ENCODE results near the gene ENGASE. TPM values are rescaled to one million over a fixed set of nuclear protein-coding genes. Genes with fewer than 3 reads are reported as not detected.

Gene ENGASE
- total RNA-seq, 4 donors from 2014 or later: 16.6 to 54.5 (median 26.3) TPM

GRCh38 chr17:79109584-79109983 is 35.0 kb downstream of the ENGASE start:
- intact Hi-C loops (cut with DNase I; ENCODE audit: low total_unique reads): no loop called here
- DNase-seq (ENCODE audit: low spot score in 2 of 2): no peak
- H3K4me3 ChIP-seq (ENCODE audit: low read depth, poor library complexity, severe bottlenecking): no peak overlapping the region
- WGBS, 2 donors: 31 to 39% methylated on average over 10 of the region's 10 CpGs
- no peak for TF ChIP-seq POLR2A (IDR thresholded peaks at IDR 0.05)
- TF ChIP-seq CTCF (IDR thresholded peaks at IDR 0.05): no peak

- TF ChIP-seq CTCF (IDR thresholded peaks at IDR 0.05): no peak
- TF ChIP-seq POLR2A (IDR thresholded peaks at IDR 0.05): no peak
- intact Hi-C loops (cut with DNase I; ENCODE audit: low total_unique reads): no loop called here
- DNase-seq (ENCODE audit: low spot score in 2 of 2): no peak
- H3K4me3 ChIP-seq (ENCODE audit: low read depth, poor library complexity, severe bottlenecking): no peak overlapping the region
- 83 to 86% methylated on average over 12 of the region's 12 CpGs for WGBS, 2 donors
Observed at GRCh38 chr17:79111097-79111496, 36.5 kb downstream of the ENGASE start.

- no peak overlapping the region for H3K4me3 ChIP-seq (ENCODE audit: low read depth, poor library complexity, severe bottlenecking)
- WGBS, 2 donors: 88 to 89% methylated on average over 8 to 11 of the region's 11 CpGs
- DNase-seq (ENCODE audit: low spot score in 2 of 2): no peak
Observed at GRCh38 chr17:79112471-79112870, 37.8 kb downstream of the ENGASE start.

GRCh38 chr17:79113699-79114457 is 39.3 kb downstream of the ENGASE start:
- TF ChIP-seq POLR2A (IDR thresholded peaks at IDR 0.05): no peak
- TF ChIP-seq CTCF (IDR thresholded peaks at IDR 0.05): no peak
- intact Hi-C loops (cut with DNase I; ENCODE audit: low total_unique reads): no loop called here
- WGBS, 2 donors: 45 to 57% methylated on average over 16 to 17 of the region's 17 CpGs
- no peak overlapping the region for H3K4me3 ChIP-seq (ENCODE audit: low read depth, poor library complexity, severe bottlenecking)
- no peak for DNase-seq (ENCODE audit: low spot score in 2 of 2)

More at GRCh38 chr17:79112471-79112870, 37.8 kb downstream of the ENGASE start:
- TF ChIP-seq POLR2A (IDR thresholded peaks at IDR 0.05): no peak
- no peak for TF ChIP-seq CTCF (IDR thresholded peaks at IDR 0.05)
- intact Hi-C loops (cut with DNase I; ENCODE audit: low total_unique reads): no loop called here

- DNase-seq (ENCODE audit: low spot score in 2 of 2): no peak
- TF ChIP-seq CTCF (IDR thresholded peaks at IDR 0.05): no peak
- TF ChIP-seq POLR2A (IDR thresholded peaks at IDR 0.05): no peak
Observed at GRCh38 chr17:79114458-79115301, 40.1 kb downstream of the ENGASE start.

More at GRCh38 chr17:79114458-79115301, 40.1 kb downstream of the ENGASE start:
- 13 to 24% methylated on average over 28 to 30 of the region's 30 CpGs for WGBS, 2 donors
- H3K4me3 ChIP-seq (ENCODE audit: low read depth, poor library complexity, severe bottlenecking): no peak overlapping the region
- intact Hi-C loops (cut with DNase I; ENCODE audit: low total_unique reads): no loop called here

Data from lower leg skin (tissue), 4 donors.